ENCODE measurements around the gene DRGX. TPM values are rescaled to one million over a fixed set of nuclear protein-coding genes. Genes with fewer than 3 reads are reported as not detected.

Gene DRGX
- total and polyA plus RNA-seq, 2 of the 13 experiments (the other 11 are each of a cell fraction or from before 2014, with no cell fraction given) = not detected

GRCh38 chr10:49435225-49435624 lies 39.3 kb upstream of the DRGX start (continued):
- TF ChIP-seq, protein P1, sequence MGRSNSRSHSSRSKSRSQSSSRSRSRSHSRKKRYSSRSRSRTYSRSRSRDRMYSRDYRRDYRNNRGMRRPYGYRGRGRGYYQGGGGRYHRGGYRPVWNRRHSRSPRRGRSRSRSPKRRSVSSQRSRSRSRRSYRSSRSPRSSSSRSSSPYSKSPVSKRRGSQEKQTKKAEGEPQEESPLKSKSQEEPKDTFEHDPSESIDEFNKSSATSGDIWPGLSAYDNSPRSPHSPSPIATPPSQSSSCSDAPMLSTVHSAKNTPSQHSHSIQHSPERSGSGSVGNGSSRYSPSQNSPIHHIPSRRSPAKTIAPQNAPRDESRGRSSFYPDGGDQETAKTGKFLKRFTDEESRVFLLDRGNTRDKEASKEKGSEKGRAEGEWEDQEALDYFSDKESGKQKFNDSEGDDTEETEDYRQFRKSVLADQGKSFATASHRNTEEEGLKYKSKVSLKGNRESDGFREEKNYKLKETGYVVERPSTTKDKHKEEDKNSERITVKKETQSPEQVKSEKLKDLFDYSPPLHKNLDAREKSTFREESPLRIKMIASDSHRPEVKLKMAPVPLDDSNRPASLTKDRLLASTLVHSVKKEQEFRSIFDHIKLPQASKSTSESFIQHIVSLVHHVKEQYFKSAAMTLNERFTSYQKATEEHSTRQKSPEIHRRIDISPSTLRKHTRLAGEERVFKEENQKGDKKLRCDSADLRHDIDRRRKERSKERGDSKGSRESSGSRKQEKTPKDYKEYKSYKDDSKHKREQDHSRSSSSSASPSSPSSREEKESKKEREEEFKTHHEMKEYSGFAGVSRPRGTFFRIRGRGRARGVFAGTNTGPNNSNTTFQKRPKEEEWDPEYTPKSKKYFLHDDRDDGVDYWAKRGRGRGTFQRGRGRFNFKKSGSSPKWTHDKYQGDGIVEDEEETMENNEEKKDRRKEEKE (IDR thresholded peaks at IDR 0.05) = no peak

DNA sequence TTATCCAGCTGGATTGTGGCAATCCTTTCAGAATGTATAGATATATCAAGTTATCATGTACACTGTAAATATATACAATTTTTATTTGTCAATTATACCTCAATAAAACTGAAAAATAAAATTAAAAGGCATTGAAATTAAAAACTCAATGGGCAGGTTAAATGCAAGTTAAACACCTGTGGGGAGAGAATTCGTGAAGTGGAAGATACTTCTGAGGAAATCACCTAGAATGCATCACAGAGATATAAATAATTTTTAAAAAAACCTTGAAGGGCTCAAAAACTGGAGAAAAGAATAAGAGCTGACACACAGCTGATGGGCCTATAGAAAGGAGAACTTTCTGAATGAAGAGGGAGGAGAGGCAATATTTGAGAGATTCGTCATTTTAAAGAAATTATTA lies 37.2 kb upstream of the DRGX start:
- Histone ChIP-seq H3K27ac (ENCODE audit: extremely low read length, insufficient read depth, low read length) (no peak overlapping the region), H4K20me1 (ENCODE audit: insufficient read depth, low read length) (no peaks in the 10 kb centered on the region), H3K27me3 (ENCODE audit: control insufficient read depth in 1 of 2, insufficient read depth in 2 of 2, low read length in 2 of 2) (no peaks in the 10 kb centered on the region), H3K9ac (ENCODE audit: insufficient read depth, low read depth, low read length) (no peak overlapping the region), H3K36me3 (replicated peaks in 1 of 2; ENCODE audit: control insufficient read depth in 1 of 2, insufficient read depth in 2 of 2, low read length in 2 of 2) (no peaks in the 10 kb centered on the region), H3K4me1 (ENCODE audit: insufficient read depth, low read length) (no peaks in the 10 kb centered on the region), H3K4me2 (ENCODE audit: low read depth, low read length) (no peak overlapping the region), H3K4me3 (replicated peaks in 1 of 3; ENCODE audit: insufficient read depth in 1 of 3, low read depth in 2 of 3, low read length in 3 of 3) (no peak overlapping the region), H3K79me2 (ENCODE audit: insufficient read depth, low read length) (no peaks in the 10 kb centered on the region), H3K9me3 (ENCODE audit: low read length) (no peaks in the 10 kb centered on the region), H2AFZ (ENCODE audit: low read length) (no peak overlapping the region)
- ATAC-seq (no peak), DNase-seq (ENCODE audit: low spot score) (no peak), FAIRE-seq (no peak)
- CTCF ChIA-PET (ENCODE audit: low intra/inter-chr PET ratio, low total read pairs) = no interaction called here
- intact Hi-C loops (cut with micrococcal nuclease; ENCODE audit: unreplicated experiment) (no loop called here), in situ Hi-C loops (cut with HindIII; ENCODE audit: extremely low pct_ligation_motif_present, low pct_unique_long_range_greater_than_20kb) (no loop called here)
- WGBS (ENCODE audit: low lambda C conversion rate) = 19% methylated on average over 2 of the region's 2 CpGs
- no peak for TF ChIP-seq GZF1 (CRISPR knock-in tag; IDR thresholded peaks at IDR 0.05)
- TF ChIP-seq MTA3 (CRISPR knock-in tag; IDR thresholded peaks at IDR 0.05) = no peak
- TF ChIP-seq, protein P2, sequence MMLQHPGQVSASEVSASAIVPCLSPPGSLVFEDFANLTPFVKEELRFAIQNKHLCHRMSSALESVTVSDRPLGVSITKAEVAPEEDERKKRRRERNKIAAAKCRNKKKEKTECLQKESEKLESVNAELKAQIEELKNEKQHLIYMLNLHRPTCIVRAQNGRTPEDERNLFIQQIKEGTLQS (CRISPR knock-in tag; IDR thresholded peaks at IDR 0.05) = no peak
- TF ChIP-seq ZNF253 (CRISPR knock-in tag; IDR thresholded peaks at IDR 0.05; ENCODE audit: borderline replicate concordance) = no peak
- TF ChIP-seq AHR (CRISPR knock-in tag; IDR thresholded peaks at IDR 0.05) = no peak
- no peak for TF ChIP-seq HOMEZ (CRISPR knock-in tag; IDR thresholded peaks at IDR 0.05; ENCODE audit: low read depth)
- no peak for TF ChIP-seq ATF7 (IDR thresholded peaks at IDR 0.05)
- TF ChIP-seq ATF7 (CRISPR knock-in tag; IDR thresholded peaks at IDR 0.05) = no peak
- TF ChIP-seq ETV5 (CRISPR knock-in tag; IDR thresholded peaks at IDR 0.05; ENCODE audit: borderline replicate concordance) = no peak
- TF ChIP-seq ZNF800 (CRISPR knock-in tag; IDR thresholded peaks at IDR 0.05) = no peak
- no peak for TF ChIP-seq ZNF577 (CRISPR knock-in tag; IDR thresholded peaks at IDR 0.05; ENCODE audit: borderline replicate concordance, low read depth)
- no peak for TF ChIP-seq ZNF138 (CRISPR knock-in tag; IDR thresholded peaks at IDR 0.05; ENCODE audit: low read depth)
- TF ChIP-seq, protein P3, sequence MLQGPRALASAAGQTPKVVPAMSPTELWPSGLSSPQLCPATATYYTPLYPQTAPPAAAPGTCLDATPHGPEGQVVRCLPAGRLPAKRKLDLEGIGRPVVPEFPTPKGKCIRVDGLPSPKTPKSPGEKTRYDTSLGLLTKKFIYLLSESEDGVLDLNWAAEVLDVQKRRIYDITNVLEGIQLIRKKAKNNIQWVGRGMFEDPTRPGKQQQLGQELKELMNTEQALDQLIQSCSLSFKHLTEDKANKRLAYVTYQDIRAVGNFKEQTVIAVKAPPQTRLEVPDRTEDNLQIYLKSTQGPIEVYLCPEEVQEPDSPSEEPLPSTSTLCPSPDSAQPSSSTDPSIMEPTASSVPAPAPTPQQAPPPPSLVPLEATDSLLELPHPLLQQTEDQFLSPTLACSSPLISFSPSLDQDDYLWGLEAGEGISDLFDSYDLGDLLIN (CRISPR knock-in tag; IDR thresholded peaks at IDR 0.05; ENCODE audit: borderline replicate concordance) = no peak
- TF ChIP-seq ATRX (CRISPR knock-in tag; IDR thresholded peaks at IDR 0.05; ENCODE audit: borderline replicate concordance) = no peak
- no peak for TF ChIP-seq SP1 (IDR thresholded peaks at IDR 0.05)
- TF ChIP-seq SP1 (CRISPR knock-in tag; IDR thresholded peaks at IDR 0.05) = no peak
- no peak for TF ChIP-seq ZNF83 (CRISPR knock-in tag; IDR thresholded peaks at IDR 0.05; ENCODE audit: borderline replicate concordance)
- no TSS peak for BruUV-seq (replicated peaks)
- POLR2A ChIA-PET = no interaction called here

All from HepG2 (cell line).